K562 (cell line): ENCODE data around the gene PFKFB2. TPM values are rescaled to one million over a fixed set of nuclear protein-coding genes. Genes with fewer than 3 reads are reported as not detected.
A peak's percentile ranks its signal among the peaks of the same experiment; 100 is the strongest.

ENCODE experiments used
- ATF1 ChIP-seq, 2 experiments: fragments of 450-650 bp in 1 of 2; IDR thresholded peaks; 2 replicates each; pipeline ENCODE4 v1.6.1; 2016; ENCODE audit warnings: missing compliant biosample characterization in 1 of 2, missing genetic modification characterization in 1 of 2
- C11orf30 ChIP-seq: fragments of 450-650 bp; IDR thresholded peaks from 2 replicates; pipeline ENCODE4 v1.6.1; 2016; ENCODE audit warnings: low read depth, mild to moderate bottlenecking
- CREM ChIP-seq: IDR thresholded peaks from 2 replicates; pipeline ENCODE4 v1.6.1; 2014; ENCODE audit warnings: antibody characterized with exemption, low read depth
- EWSR1 ChIP-seq: fragments of 450-650 bp; IDR thresholded peaks from 2 replicates; pipeline ENCODE4 v1.6.1; 2018; ENCODE audit warnings: borderline replicate concordance, mild to moderate bottlenecking, low read depth, moderate library complexity; ENCODE audit not compliant: partially characterized antibody
- GTF2E2 ChIP-seq: fragments of 200-800 bp; sonication (Bioruptor generic); IDR thresholded peaks from 2 replicates; pipeline ENCODE4 v1.6.1; 2016; ENCODE audit warnings: missing genetic modification characterization, missing compliant biosample characterization
- GTF2F1 ChIP-seq: IDR thresholded peaks from 2 replicates; pipeline ENCODE4 v1.6.1; 2011; ENCODE audit warnings: low read depth, low read length, improper control_type of control experiment
- MAFF ChIP-seq: IDR thresholded peaks from 2 replicates; pipeline ENCODE4 v1.6.1; 2012; ENCODE audit warnings: low read length, improper control_type of control experiment
- NFIC ChIP-seq: fragments of 450-650 bp; IDR thresholded peaks from 2 replicates; pipeline ENCODE4 v1.6.1; 2017; ENCODE audit warnings: mild to moderate bottlenecking, inconsistent platforms
- TCF3 ChIP-seq: sonication (generic); formaldehyde crosslinking; IDR thresholded peaks from 2 replicates; pipeline ENCODE4 v1.4.0; 2020; ENCODE audit warnings: mild to moderate bottlenecking, missing genetic modification reagents
- TOE1 ChIP-seq, 2 experiments: fragments of 450-650 bp in 1 of 2; sonication (generic) in 1 of 2; formaldehyde crosslinking in 1 of 2; IDR thresholded peaks; 2 replicates each; pipeline versions ENCODE4 v1.7.1 to v1.8.0; 2016 to 2022; ENCODE audit warnings: borderline replicate concordance in 2 of 2, mild to moderate bottlenecking in 2 of 2, antibody characterized with exemption in 1 of 2, inconsistent platforms in 1 of 2, low read depth in 1 of 2, missing genetic modification reagents in 1 of 2, moderate library complexity in 1 of 2
- ZNF75A ChIP-seq: fragments of 450-650 bp; formaldehyde crosslinking; IDR thresholded peaks from 2 replicates; pipeline ENCODE4 v1.4.0; 2020; ENCODE audit warnings: mild to moderate bottlenecking
- ZNF766 ChIP-seq: fragments of 200-800 bp; sonication (Bioruptor generic); conservative IDR thresholded peaks from 2 replicates; pipeline ENCODE4 v1.6.1; 2016; ENCODE audit warnings: missing genetic modification characterization, missing compliant biosample characterization
- polyA plus RNA-seq, 8 experiments: library from polyadenylated mRNA; depleted of rRNA in 4 of 8; stranded (reverse) in 5 of 8; unstranded in 3 of 8; fragments of >200 nt; fragmentation: Nextera tagmentation in 2 of 8; fragmentation: Illumina TruSeq in 1 of 8; extraction: Ambion mirVana in 2 of 8; extraction: Trizol in 1 of 8; gene quantifications; 2 replicates each; pipeline versions ENCODE4 v1.2.1 to v1.2.3, GENCODE V29; 2011 to 2014; ENCODE audit warnings: inconsistent platforms in 1 of 8, missing spikeins in 1 of 8
- total RNA-seq, 7 experiments: library from RNA; depleted of rRNA in 6 of 7; stranded (reverse); fragments of >200 nt in 6 of 7; fragmentation: Illumina TruSeq in 2 of 7; extraction: Trizol in 2 of 7; gene quantifications; 2 replicates each; pipeline versions ENCODE4 v1.2.1 to v1.2.3, GENCODE V29; 2011 to 2021; ENCODE audit warnings: low replicate concordance in 1 of 7
- TF ChIP-seq, protein P1 (sequence below): fragments of 450-650 bp; IDR thresholded peaks from 2 replicates; pipeline ENCODE4 v1.6.1; 2016; ENCODE audit warnings: mild to moderate bottlenecking
- TF ChIP-seq, protein P2 (sequence below): sonication (generic); formaldehyde crosslinking; IDR thresholded peaks from 2 replicates; pipeline ENCODE4 v1.8.1; 2022; ENCODE audit warnings: missing genetic modification reagents
- TF ChIP-seq, protein P3 (sequence below), 2 experiments: fragments of 450-650 bp; IDR thresholded peaks; 2 replicates each; pipeline ENCODE4 v1.6.1; 2018; ENCODE audit warnings: mild to moderate bottlenecking in 2 of 2, low read depth in 1 of 2; ENCODE audit not compliant: partially characterized antibody in 2 of 2
- TF ChIP-seq, protein P4 (sequence below): fragments of 450-650 bp; IDR thresholded peaks from 2 replicates; pipeline ENCODE4 v1.6.1; 2018; ENCODE audit warnings: mild to moderate bottlenecking, low read depth; ENCODE audit not compliant: partially characterized antibody

PFKFB2 gene
- total and polyA plus RNA-seq, 9 of the 15 experiments (the other 6 are each of a cell fraction or from before 2014, with no cell fraction given): 6.9 to 26.0 (median 16.4) TPM

DNA sequence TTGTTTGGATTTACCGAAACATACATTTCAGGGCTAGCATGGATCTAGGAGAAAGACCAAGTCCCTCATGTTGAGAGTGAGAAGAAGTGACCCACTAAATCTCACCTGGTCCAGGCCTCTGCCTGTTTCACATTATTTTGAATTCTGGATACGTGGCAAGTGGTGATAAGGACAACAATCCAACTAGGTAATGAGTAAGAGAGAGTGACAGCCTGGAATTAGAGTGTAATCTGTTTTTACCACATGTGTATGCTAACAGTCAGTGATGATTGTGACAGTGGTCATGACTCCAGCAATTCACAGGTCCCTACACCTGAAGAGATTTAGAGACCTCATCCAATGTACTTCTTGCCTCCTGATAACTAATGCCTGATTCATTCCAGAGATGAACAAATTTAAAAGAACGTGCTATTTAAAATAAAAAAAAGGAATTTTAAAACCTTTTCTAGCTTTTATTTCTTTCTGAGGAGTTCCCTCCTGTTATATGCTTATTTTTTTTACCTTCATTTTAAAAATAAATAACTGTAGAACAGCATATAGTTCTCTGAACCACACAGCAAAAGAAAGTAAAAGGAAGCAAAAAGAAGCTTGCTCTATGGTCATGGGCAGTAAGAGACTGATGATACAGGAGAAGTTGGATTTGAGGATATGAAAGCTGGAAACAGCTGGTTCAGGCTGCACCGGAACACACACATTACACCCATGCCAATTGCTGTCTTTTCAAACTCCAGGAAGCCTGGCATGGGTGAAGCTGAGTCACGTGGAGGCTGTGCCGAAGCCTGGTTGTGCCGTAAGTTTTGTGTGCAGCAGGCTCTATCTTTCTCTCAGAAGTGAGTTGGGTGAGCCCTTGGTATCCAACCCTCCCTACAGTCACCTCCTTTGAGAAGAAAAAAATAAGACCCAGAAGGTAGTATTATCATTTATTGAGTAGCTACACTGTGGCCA is 35.2 kb upstream of the PFKFB2 start (continued):
- TF ChIP-seq, protein P1, sequence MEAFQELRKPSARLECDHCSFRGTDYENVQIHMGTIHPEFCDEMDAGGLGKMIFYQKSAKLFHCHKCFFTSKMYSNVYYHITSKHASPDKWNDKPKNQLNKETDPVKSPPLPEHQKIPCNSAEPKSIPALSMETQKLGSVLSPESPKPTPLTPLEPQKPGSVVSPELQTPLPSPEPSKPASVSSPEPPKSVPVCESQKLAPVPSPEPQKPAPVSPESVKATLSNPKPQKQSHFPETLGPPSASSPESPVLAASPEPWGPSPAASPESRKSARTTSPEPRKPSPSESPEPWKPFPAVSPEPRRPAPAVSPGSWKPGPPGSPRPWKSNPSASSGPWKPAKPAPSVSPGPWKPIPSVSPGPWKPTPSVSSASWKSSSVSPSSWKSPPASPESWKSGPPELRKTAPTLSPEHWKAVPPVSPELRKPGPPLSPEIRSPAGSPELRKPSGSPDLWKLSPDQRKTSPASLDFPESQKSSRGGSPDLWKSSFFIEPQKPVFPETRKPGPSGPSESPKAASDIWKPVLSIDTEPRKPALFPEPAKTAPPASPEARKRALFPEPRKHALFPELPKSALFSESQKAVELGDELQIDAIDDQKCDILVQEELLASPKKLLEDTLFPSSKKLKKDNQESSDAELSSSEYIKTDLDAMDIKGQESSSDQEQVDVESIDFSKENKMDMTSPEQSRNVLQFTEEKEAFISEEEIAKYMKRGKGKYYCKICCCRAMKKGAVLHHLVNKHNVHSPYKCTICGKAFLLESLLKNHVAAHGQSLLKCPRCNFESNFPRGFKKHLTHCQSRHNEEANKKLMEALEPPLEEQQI: peak; percentile 75; the same call in 1 of the 2 replicates
- no peak for TF ChIP-seq GTF2F1
- TF ChIP-seq TOE1 (IDR thresholded peaks at IDR 0.05; ENCODE audit: borderline replicate concordance): no peak
- no peak for TF ChIP-seq TOE1 (CRISPR knock-in tag; IDR thresholded peaks at IDR 0.05; ENCODE audit: borderline replicate concordance, low read depth)
- 0 out of 2 replicates have a peak, but pooled peaks have one; percentile 20 for TF ChIP-seq ZNF766 (CRISPR knock-in tag)
- peak; percentile 99 for TF ChIP-seq TCF3 (CRISPR knock-in tag)
- peak; percentile 88 for TF ChIP-seq CREM
- TF ChIP-seq, protein P2, sequence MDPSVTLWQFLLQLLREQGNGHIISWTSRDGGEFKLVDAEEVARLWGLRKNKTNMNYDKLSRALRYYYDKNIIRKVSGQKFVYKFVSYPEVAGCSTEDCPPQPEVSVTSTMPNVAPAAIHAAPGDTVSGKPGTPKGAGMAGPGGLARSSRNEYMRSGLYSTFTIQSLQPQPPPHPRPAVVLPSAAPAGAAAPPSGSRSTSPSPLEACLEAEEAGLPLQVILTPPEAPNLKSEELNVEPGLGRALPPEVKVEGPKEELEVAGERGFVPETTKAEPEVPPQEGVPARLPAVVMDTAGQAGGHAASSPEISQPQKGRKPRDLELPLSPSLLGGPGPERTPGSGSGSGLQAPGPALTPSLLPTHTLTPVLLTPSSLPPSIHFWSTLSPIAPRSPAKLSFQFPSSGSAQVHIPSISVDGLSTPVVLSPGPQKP (CRISPR knock-in tag): no peak
- TF ChIP-seq, protein P3, sequence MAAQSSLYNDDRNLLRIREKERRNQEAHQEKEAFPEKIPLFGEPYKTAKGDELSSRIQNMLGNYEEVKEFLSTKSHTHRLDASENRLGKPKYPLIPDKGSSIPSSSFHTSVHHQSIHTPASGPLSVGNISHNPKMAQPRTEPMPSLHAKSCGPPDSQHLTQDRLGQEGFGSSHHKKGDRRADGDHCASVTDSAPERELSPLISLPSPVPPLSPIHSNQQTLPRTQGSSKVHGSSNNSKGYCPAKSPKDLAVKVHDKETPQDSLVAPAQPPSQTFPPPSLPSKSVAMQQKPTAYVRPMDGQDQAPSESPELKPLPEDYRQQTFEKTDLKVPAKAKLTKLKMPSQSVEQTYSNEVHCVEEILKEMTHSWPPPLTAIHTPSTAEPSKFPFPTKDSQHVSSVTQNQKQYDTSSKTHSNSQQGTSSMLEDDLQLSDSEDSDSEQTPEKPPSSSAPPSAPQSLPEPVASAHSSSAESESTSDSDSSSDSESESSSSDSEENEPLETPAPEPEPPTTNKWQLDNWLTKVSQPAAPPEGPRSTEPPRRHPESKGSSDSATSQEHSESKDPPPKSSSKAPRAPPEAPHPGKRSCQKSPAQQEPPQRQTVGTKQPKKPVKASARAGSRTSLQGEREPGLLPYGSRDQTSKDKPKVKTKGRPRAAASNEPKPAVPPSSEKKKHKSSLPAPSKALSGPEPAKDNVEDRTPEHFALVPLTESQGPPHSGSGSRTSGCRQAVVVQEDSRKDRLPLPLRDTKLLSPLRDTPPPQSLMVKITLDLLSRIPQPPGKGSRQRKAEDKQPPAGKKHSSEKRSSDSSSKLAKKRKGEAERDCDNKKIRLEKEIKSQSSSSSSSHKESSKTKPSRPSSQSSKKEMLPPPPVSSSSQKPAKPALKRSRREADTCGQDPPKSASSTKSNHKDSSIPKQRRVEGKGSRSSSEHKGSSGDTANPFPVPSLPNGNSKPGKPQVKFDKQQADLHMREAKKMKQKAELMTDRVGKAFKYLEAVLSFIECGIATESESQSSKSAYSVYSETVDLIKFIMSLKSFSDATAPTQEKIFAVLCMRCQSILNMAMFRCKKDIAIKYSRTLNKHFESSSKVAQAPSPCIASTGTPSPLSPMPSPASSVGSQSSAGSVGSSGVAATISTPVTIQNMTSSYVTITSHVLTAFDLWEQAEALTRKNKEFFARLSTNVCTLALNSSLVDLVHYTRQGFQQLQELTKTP (IDR thresholded peaks at IDR 0.05; ENCODE audit: low read depth in 1 of 2, partially characterized antibody in 2 of 2): peak in 1 of 2 experiments; percentile 66
- no peak for TF ChIP-seq GTF2E2 (tag)
- TF ChIP-seq MAFF: peak; percentile 55; the same call in 1 of the 2 replicates
- no peak for TF ChIP-seq EWSR1
- TF ChIP-seq, protein P4, sequence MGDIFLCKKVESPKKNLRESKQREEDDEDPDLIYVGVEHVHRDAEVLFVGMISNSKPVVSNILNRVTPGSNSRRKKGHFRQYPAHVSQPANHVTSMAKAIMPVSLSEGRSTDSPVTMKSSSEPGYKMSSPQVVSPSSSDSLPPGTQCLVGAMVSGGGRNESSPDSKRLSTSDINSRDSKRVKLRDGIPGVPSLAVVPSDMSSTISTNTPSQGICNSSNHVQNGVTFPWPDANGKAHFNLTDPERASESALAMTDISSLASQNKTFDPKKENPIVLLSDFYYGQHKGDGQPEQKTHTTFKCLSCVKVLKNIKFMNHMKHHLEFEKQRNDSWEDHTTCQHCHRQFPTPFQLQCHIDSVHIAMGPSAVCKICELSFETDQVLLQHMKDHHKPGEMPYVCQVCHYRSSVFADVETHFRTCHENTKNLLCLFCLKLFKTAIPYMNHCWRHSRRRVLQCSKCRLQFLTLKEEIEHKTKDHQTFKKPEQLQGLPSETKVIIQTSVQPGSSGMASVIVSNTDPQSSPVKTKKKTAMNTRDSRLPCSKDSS: no peak
- TF ChIP-seq NFIC: peak; percentile 90
- TF ChIP-seq ZNF75A (CRISPR knock-in tag): no peak
- TF ChIP-seq ATF1 (CRISPR knock-in tag; IDR thresholded peaks at IDR 0.05): no peak
- TF ChIP-seq ATF1 (tag; IDR thresholded peaks at IDR 0.05): peak; percentile 77; the same call in 1 of the 2 replicates
- peak; percentile 45; the same call in 1 of the 2 replicates for TF ChIP-seq C11orf30
